ENCODE results near the gene CFAP57. TPM values are rescaled to one million over a fixed set of nuclear protein-coding genes. Genes with fewer than 3 reads are reported as not detected.

The CFAP57 gene
- total RNA-seq, 1 experiment from 2014 or later: 0.23 TPM

DNA sequence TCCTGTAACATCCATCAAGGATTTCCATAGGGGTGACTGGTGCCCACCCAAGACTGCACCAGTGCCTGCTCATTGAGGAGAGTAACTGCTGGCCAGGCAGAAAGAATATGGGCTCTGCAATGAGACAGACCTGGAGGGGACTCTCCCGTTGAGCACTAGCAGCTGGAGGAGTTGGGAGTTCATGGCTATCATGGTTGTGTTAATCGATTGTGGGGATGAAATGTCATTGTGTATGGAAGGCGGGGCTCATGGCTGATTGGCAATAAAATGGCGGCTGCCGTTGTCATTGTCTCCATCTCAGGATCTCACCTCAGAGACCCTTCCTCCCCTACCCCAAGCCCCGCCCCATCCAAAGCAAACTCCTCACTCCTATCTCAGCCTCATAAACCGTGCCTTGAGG, 101.6 kb downstream of the CFAP57 start:
- ChIA-PET POLR2A (no interaction called here), CTCF (no interaction called here)
- no peak overlapping the region for H3K4me3 Mint-ChIP-seq (ENCODE audit: unreplicated experiment)
- peaks cover 28% of the 10 kb centered on the region for H3K4me1 Mint-ChIP-seq (ENCODE audit: low read depth, unreplicated experiment)
- intact Hi-C loops (cut with micrococcal nuclease; ENCODE audit: unreplicated experiment): no loop called here
- Histone ChIP-seq H3K9me3 (no peaks in the 10 kb centered on the region), H3K27me3 (replicated peaks; ENCODE audit: control insufficient read depth, insufficient read depth, low read length) (no peaks in the 10 kb centered on the region), H3K4me3 (ENCODE audit: low read depth, low read length) (no peak overlapping the region), H3K36me3 (ENCODE audit: control insufficient read depth, insufficient read depth, low read length) (peaks cover 5% of the 10 kb centered on the region), H3K4me1 (peaks cover 32% of the 10 kb centered on the region)
- no peaks in the 10 kb centered on the region for H3K9me3 Mint-ChIP-seq (ENCODE audit: unreplicated experiment)
- peaks cover 32% of the 10 kb centered on the region for H3K36me3 Mint-ChIP-seq (ENCODE audit: insufficient read depth, unreplicated experiment)
- TF ChIP-seq, protein P1, sequence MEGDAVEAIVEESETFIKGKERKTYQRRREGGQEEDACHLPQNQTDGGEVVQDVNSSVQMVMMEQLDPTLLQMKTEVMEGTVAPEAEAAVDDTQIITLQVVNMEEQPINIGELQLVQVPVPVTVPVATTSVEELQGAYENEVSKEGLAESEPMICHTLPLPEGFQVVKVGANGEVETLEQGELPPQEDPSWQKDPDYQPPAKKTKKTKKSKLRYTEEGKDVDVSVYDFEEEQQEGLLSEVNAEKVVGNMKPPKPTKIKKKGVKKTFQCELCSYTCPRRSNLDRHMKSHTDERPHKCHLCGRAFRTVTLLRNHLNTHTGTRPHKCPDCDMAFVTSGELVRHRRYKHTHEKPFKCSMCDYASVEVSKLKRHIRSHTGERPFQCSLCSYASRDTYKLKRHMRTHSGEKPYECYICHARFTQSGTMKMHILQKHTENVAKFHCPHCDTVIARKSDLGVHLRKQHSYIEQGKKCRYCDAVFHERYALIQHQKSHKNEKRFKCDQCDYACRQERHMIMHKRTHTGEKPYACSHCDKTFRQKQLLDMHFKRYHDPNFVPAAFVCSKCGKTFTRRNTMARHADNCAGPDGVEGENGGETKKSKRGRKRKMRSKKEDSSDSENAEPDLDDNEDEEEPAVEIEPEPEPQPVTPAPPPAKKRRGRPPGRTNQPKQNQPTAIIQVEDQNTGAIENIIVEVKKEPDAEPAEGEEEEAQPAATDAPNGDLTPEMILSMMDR (IDR thresholded peaks at IDR 0.05; ENCODE audit: insufficient read depth in 1 of 2, low read depth in 1 of 2, low read length in 1 of 2, severe bottlenecking in 1 of 2, unreplicated experiment in 1 of 2): no peak
- H3K27ac Mint-ChIP-seq (ENCODE audit: unreplicated experiment): no peak overlapping the region
- BruUV-seq (replicated peaks): no TSS peak
- no peaks in the 10 kb centered on the region for H3K27me3 Mint-ChIP-seq (ENCODE audit: insufficient read depth, unreplicated experiment)
- no peak for DNase-seq

DNA sequence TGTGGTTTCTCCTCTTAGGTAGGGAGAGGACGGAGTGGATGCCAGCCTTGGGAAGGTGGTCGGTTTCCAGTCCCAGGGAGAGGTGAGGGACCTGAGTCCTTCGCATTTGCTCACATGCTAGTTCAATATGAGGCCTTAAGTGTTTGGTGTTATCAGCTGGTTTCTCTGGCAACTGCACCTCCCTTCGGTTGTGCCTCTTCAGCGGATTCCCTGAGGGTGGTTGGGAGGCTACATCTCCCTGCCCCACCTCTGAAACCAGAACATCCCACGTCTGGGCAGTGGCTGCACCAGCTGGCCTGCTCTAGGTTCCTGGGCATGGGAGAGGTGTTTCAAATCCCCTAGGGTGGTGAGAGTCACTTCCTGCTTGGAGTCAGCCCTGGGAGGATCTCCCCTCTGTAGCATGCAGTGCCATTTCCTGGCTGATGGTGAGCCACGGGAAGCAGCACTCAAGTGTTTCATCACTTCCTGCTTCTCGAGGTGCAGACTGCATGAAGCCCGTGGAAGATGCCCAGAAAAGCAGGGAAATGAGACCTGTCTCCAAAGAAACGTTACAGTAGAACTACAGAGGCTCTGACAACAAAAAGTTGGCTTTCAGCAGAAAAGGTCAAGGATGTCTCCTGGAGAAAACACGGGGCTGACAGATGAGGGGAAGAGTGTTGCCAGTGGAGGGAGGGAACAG, 102.1 kb downstream of the CFAP57 start:
- Mint-ChIP-seq H3K27me3 (ENCODE audit: insufficient read depth, unreplicated experiment) (no peaks in the 10 kb centered on the region), H3K4me3 (ENCODE audit: unreplicated experiment) (no peak overlapping the region), H3K9me3 (ENCODE audit: unreplicated experiment) (no peaks in the 10 kb centered on the region), H3K4me1 (ENCODE audit: low read depth, unreplicated experiment) (peaks cover 28% of the 10 kb centered on the region), H3K27ac (ENCODE audit: unreplicated experiment) (no peak overlapping the region), H3K36me3 (ENCODE audit: insufficient read depth, unreplicated experiment) (peaks cover 32% of the 10 kb centered on the region)
- H3K27me3 ChIP-seq (replicated peaks; ENCODE audit: control insufficient read depth, insufficient read depth, low read length): no peaks in the 10 kb centered on the region
- peaks cover 32% of the 10 kb centered on the region for H3K4me1 ChIP-seq
- POLR2A ChIA-PET: no interaction called here
- TF ChIP-seq, protein P1 (IDR thresholded peaks at IDR 0.05; ENCODE audit: insufficient read depth in 1 of 2, low read depth in 1 of 2, low read length in 1 of 2, severe bottlenecking in 1 of 2, unreplicated experiment in 1 of 2): no peak
- no peak overlapping the region for H3K4me3 ChIP-seq (ENCODE audit: low read depth, low read length)
- intact Hi-C loops (cut with micrococcal nuclease; ENCODE audit: unreplicated experiment): no loop called here
- H3K9me3 ChIP-seq: no peaks in the 10 kb centered on the region
- peaks cover 5% of the 10 kb centered on the region for H3K36me3 ChIP-seq (ENCODE audit: control insufficient read depth, insufficient read depth, low read length)
- no peak for DNase-seq
- CTCF ChIA-PET: no interaction called here
- no TSS peak for BruUV-seq (replicated peaks)

DNA sequence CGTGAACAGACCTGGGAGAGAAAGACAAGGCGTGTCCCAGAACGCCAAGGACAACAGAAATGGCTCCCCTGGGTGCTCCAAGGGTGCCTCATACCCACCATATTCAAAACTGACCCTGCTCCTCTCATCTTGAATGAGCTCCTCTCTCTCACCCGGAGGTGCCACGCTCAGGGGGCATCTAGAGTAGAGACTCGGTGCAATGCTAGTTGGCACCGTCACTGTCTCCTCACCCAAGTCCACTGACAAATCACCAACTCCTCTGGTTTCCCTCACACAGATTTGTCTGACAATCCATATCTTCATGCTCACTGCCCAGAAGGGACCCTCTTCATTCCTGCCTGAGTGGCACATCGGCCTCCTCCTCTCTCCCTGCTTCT, 102.7 kb downstream of the CFAP57 start:
- peaks cover 32% of the 10 kb centered on the region for H3K36me3 Mint-ChIP-seq (ENCODE audit: insufficient read depth, unreplicated experiment)
- Histone ChIP-seq H3K36me3 (ENCODE audit: control insufficient read depth, insufficient read depth, low read length) (peaks cover 5% of the 10 kb centered on the region), H3K27me3 (replicated peaks; ENCODE audit: control insufficient read depth, insufficient read depth, low read length) (no peaks in the 10 kb centered on the region), H3K9me3 (no peaks in the 10 kb centered on the region), H3K4me1 (peaks cover 27% of the 10 kb centered on the region), H3K4me3 (ENCODE audit: low read depth, low read length) (no peak overlapping the region)
- intact Hi-C loops (cut with micrococcal nuclease; ENCODE audit: unreplicated experiment): no loop called here
- ChIA-PET POLR2A (no interaction called here), CTCF (no interaction called here)
- no peak overlapping the region for H3K27ac Mint-ChIP-seq (ENCODE audit: unreplicated experiment)
- BruUV-seq (replicated peaks): no TSS peak
- DNase-seq: no peak
- no peaks in the 10 kb centered on the region for H3K9me3 Mint-ChIP-seq (ENCODE audit: unreplicated experiment)
- peaks cover 23% of the 10 kb centered on the region for H3K4me1 Mint-ChIP-seq (ENCODE audit: low read depth, unreplicated experiment)
- H3K27me3 Mint-ChIP-seq (ENCODE audit: insufficient read depth, unreplicated experiment): no peaks in the 10 kb centered on the region
- TF ChIP-seq, protein P1 (IDR thresholded peaks at IDR 0.05; ENCODE audit: insufficient read depth in 1 of 2, low read depth in 1 of 2, low read length in 1 of 2, severe bottlenecking in 1 of 2, unreplicated experiment in 1 of 2): no peak
- H3K4me3 Mint-ChIP-seq (ENCODE audit: unreplicated experiment): no peak overlapping the region
